HEK293 (cell line): Measurements from ENCODE around the gene DCLK1.

ENCODE experiments used
- BCL11A ChIP-seq: fragments of 450-650 bp; formaldehyde crosslinking; IDR thresholded peaks from 2 replicates; pipeline ENCODE4 v1.5.1; 2016; ENCODE audit warnings: low read depth, missing biosample characterization, missing genetic modification characterization
- KLF10 ChIP-seq: fragments of 450-650 bp; IDR thresholded peaks from 2 replicates; pipeline ENCODE4 v1.5.1; 2018; ENCODE audit warnings: missing biosample characterization, mild to moderate bottlenecking, missing genetic modification characterization
- PRDM1 ChIP-seq: fragments of 450-650 bp; formaldehyde crosslinking; IDR thresholded peaks from 2 replicates; pipeline ENCODE4; 2016; ENCODE audit warnings: missing biosample characterization, missing genetic modification characterization
- ZBTB1 ChIP-seq: fragments of 450-650 bp; formaldehyde crosslinking; IDR thresholded peaks from 2 replicates; pipeline ENCODE4 v1.5.1; 2016; ENCODE audit warnings: missing biosample characterization, missing genetic modification characterization
- ZBTB7A ChIP-seq: fragments of 450-650 bp; formaldehyde crosslinking; IDR thresholded peaks from 2 replicates; pipeline ENCODE4 v1.5.1; 2016; ENCODE audit warnings: low read depth, missing biosample characterization, missing genetic modification characterization
- ZNF146 ChIP-seq: fragments of 450-650 bp; formaldehyde crosslinking; IDR thresholded peaks from 2 replicates; pipeline ENCODE4 v1.5.1; 2016; ENCODE audit warnings: missing biosample characterization, missing genetic modification characterization
- ZNF274 ChIP-seq, 2 experiments: fragments of 200-500 bp in 1 of 2; fragments of 450-650 bp in 1 of 2; sonication (Bioruptor generic) in 1 of 2; formaldehyde crosslinking in 1 of 2; IDR thresholded peaks; 2 replicates each; pipeline versions ENCODE4 v1.5.1 to v1.6.1; 2014 to 2016; ENCODE audit warnings: borderline replicate concordance in 1 of 2, inconsistent platforms in 1 of 2, low read length in 1 of 2, missing biosample characterization in 1 of 2, missing genetic modification characterization in 1 of 2
- ZNF501 ChIP-seq: fragments of 450-650 bp; formaldehyde crosslinking; IDR thresholded peaks from 2 replicates; pipeline ENCODE4 v1.5.1; 2016; ENCODE audit warnings: missing biosample characterization, missing genetic modification characterization
- ZNF768 ChIP-seq: fragments of 450-650 bp; formaldehyde crosslinking; IDR thresholded peaks from 2 replicates; pipeline ENCODE4 v1.5.1; 2018; ENCODE audit warnings: missing biosample characterization, mild to moderate bottlenecking, missing genetic modification characterization
- ZSCAN16 ChIP-seq: fragments of 450-650 bp; formaldehyde crosslinking; IDR thresholded peaks from 2 replicates; pipeline ENCODE4 v1.5.1; 2016; ENCODE audit warnings: missing biosample characterization, missing genetic modification characterization
- TF ChIP-seq, protein P1 (sequence below): fragments of 450-650 bp; formaldehyde crosslinking; IDR thresholded peaks from 2 replicates; pipeline ENCODE4 v1.5.1; 2016; ENCODE audit warnings: missing biosample characterization, missing genetic modification characterization
- TF ChIP-seq, protein P2 (sequence below): fragments of 450-650 bp; formaldehyde crosslinking; IDR thresholded peaks from 2 replicates; pipeline ENCODE4 v1.5.1; 2016; ENCODE audit warnings: missing biosample characterization, missing genetic modification characterization, low read depth
- TF ChIP-seq, protein P3 (sequence below): fragments of 450-650 bp; formaldehyde crosslinking; IDR thresholded peaks from 2 replicates; pipeline ENCODE4 v1.5.1; 2016; ENCODE audit warnings: missing biosample characterization, missing genetic modification characterization

DNA sequence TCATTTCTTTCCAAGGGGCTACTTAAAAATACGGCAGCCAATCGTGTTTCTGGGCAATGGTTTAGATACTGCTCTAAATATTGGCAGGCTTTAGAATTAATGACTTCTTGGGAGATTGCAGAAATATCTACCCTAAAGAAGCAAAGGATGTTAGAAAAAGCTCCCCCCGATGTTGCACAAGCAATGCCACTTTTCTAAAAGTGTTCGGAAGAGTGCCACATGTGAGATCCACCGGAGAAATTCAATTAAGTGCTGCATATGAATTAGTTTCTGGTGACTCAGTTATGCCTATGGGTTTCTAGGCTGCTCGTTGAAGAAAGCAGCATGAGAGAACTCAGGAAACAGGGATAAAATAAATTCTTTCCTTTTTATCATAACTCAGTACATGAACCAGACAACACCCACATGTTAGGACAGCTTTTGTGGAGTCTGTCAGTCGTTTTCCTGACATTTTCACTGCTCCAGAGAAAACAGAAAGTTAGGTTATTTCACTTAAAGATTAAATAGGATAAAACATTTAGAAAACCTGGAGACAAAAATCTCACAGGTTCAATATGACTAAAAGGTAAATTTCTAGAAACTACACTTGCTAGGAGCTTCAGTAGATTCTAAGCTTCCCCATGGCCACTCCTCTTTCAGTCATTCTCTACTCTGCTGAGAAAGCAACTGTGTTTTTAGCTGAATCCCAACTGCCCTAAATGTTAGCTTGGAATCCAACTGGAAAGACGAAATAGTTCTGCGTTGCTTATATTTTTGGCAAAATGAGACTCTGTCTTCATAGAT lies 244.7 kb downstream of the DCLK1 start:
- TF ChIP-seq ZBTB1 (tag by site-specific recombination) = no peak
- TF ChIP-seq ZNF768 (tag by site-specific recombination) = no peak
- TF ChIP-seq, protein P1, sequence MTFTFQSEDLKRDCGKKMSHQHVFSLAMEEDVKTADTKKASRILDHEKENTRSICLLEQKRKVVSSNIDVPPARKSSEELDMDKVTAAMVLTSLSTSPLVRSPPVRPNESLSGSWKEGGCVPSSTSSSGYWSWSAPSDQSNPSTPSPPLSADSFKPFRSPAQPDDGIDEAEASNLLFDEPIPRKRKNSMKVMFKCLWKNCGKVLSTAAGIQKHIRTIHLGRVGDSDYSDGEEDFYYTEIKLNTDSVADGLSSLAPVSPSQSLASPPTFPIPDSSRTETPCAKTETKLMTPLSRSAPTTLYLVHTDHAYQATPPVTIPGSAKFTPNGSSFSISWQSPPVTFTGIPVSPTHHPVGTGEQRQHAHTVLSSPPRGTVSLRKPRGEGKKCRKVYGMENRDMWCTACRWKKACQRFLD (tag by site-specific recombination) = no peak
- no peak for TF ChIP-seq ZNF146
- TF ChIP-seq, protein P2, sequence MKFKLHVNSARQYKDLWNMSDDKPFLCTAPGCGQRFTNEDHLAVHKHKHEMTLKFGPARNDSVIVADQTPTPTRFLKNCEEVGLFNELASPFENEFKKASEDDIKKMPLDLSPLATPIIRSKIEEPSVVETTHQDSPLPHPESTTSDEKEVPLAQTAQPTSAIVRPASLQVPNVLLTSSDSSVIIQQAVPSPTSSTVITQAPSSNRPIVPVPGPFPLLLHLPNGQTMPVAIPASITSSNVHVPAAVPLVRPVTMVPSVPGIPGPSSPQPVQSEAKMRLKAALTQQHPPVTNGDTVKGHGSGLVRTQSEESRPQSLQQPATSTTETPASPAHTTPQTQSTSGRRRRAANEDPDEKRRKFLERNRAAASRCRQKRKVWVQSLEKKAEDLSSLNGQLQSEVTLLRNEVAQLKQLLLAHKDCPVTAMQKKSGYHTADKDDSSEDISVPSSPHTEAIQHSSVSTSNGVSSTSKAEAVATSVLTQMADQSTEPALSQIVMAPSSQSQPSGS (tag by site-specific recombination) = no peak
- TF ChIP-seq, protein P3, sequence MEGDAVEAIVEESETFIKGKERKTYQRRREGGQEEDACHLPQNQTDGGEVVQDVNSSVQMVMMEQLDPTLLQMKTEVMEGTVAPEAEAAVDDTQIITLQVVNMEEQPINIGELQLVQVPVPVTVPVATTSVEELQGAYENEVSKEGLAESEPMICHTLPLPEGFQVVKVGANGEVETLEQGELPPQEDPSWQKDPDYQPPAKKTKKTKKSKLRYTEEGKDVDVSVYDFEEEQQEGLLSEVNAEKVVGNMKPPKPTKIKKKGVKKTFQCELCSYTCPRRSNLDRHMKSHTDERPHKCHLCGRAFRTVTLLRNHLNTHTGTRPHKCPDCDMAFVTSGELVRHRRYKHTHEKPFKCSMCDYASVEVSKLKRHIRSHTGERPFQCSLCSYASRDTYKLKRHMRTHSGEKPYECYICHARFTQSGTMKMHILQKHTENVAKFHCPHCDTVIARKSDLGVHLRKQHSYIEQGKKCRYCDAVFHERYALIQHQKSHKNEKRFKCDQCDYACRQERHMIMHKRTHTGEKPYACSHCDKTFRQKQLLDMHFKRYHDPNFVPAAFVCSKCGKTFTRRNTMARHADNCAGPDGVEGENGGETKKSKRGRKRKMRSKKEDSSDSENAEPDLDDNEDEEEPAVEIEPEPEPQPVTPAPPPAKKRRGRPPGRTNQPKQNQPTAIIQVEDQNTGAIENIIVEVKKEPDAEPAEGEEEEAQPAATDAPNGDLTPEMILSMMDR (tag by site-specific recombination) = no peak
- TF ChIP-seq BCL11A = no peak
- no peak for TF ChIP-seq KLF10 (tag by site-specific recombination)
- no peak for TF ChIP-seq ZSCAN16
- no peak for TF ChIP-seq ZNF274 (IDR thresholded peaks at IDR 0.05; ENCODE audit: low read length)
- no peak for TF ChIP-seq ZNF274 (tag by site-specific recombination; IDR thresholded peaks at IDR 0.05; ENCODE audit: borderline replicate concordance)
- no peak for TF ChIP-seq PRDM1 (tag by site-specific recombination)
- no peak for TF ChIP-seq ZBTB7A (tag by site-specific recombination)
- no peak for TF ChIP-seq ZNF501 (tag by site-specific recombination)
